ENCODE measurements around the gene TNFRSF25. TPM values are rescaled to one million over a fixed set of nuclear protein-coding genes. Genes with fewer than 3 reads are reported as not detected.
"Not testable (repeated sequence)": the region's sequence is repeated elsewhere in the genome, so short reads cannot be mapped to it uniquely, and the experiment has no call there.

TNFRSF25 gene
- total RNA-seq, 1 experiment from 2014 or later: 27.6 TPM

- intact Hi-C loops (cut with micrococcal nuclease): no loop called here
- POLR2A ChIA-PET: no interaction called here
- BruUV-seq (replicated peaks): no TSS peak
- H3K9me3 Mint-ChIP-seq (ENCODE audit: unreplicated experiment): no peaks in the 10 kb centered on the region
- peaks cover 6% of the 10 kb centered on the region for H3K36me3 Mint-ChIP-seq (ENCODE audit: insufficient read depth, unreplicated experiment)
- no peak overlapping the region for H3K4me3 Mint-ChIP-seq (ENCODE audit: unreplicated experiment)
- CTCF ChIA-PET: interaction anchor here (0.8 to 1.7 kb wide), 2 partner anchors 17 to 40 kb away, joined by 4 to 6 read pairs; no protein-coding TSS in a partner anchor
- no peak for TF ChIP-seq CTCF (IDR thresholded peaks at IDR 0.05; ENCODE audit: unreplicated experiment)
- no peak for DNase-seq (ENCODE audit: unreplicated experiment)
- no peaks in the 10 kb centered on the region for H3K4me1 Mint-ChIP-seq (ENCODE audit: insufficient read depth, unreplicated experiment)
- H3K27me3 Mint-ChIP-seq (ENCODE audit: insufficient read depth, unreplicated experiment): peaks cover 26% of the 10 kb centered on the region
- no peak overlapping the region for H3K27ac Mint-ChIP-seq (ENCODE audit: low read depth, unreplicated experiment)
Measured at GRCh38 chr1:6454856-6455751, 10.9 kb downstream of the TNFRSF25 start.

DNA sequence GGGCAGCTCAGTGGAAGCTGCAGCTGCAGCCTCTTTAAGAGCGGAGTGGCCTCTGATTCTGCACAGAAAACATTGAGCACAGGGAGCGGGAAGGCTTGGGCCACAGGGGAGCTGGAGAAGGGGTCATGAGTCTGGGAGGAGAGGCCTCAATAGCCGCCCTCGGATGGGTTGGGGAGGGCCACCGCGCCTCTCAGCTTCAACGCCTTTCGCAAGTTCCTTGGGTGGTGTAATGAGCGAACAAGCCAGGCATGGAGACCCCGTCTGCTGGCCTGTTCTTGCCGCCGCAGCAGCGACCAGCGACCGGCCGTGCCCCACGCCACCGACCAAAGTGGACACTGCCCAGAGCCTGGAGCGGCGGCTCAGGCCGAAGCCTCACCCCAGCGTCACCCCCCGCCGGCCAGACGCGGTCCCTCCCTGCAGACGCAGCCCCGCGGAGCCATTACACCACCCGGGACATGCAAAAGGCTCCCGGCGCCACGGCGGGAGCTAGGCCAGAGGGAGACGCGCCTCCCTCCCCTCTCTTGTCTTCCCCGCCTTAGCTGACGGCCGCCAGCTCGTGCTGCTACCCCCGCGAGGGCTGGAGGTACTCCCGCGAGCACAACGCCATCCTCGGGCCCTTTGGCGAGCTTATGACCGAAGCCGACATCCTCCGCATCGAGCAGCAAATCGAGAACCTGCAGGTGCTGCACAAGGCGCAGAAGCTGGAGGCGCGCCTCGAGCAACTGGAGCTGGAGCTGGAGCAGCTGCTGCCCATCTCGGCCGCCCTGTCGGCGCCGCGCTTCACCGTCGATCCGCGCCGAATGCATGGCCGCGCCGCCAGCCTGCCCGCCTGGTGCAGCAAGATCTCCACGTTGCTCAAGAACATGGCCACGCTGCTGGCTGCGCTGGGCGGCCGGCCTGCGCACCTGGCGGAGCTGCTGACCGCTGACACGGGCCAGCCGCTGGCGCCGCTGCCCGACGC is 11.8 kb downstream of the TNFRSF25 start:
- H3K36me3 Mint-ChIP-seq (ENCODE audit: insufficient read depth, unreplicated experiment); intact Hi-C loops (cut with micrococcal nuclease); H3K4me1 Mint-ChIP-seq (ENCODE audit: insufficient read depth, unreplicated experiment); H3K4me3 Mint-ChIP-seq (ENCODE audit: unreplicated experiment); H3K9me3 Mint-ChIP-seq (ENCODE audit: unreplicated experiment); BruUV-seq (replicated peaks); DNase-seq (ENCODE audit: unreplicated experiment); POLR2A ChIA-PET; H3K27ac Mint-ChIP-seq (ENCODE audit: low read depth, unreplicated experiment): not testable (repeated sequence)
- CTCF ChIA-PET: interaction anchor here (0.7 to 1.7 kb wide), 3 partner anchors 16 to 39 kb away, joined by 3 to 6 read pairs (median 4); no protein-coding TSS in a partner anchor
- H3K27me3 Mint-ChIP-seq (ENCODE audit: insufficient read depth, unreplicated experiment): peaks cover 35% of the 10 kb centered on the region

DNA sequence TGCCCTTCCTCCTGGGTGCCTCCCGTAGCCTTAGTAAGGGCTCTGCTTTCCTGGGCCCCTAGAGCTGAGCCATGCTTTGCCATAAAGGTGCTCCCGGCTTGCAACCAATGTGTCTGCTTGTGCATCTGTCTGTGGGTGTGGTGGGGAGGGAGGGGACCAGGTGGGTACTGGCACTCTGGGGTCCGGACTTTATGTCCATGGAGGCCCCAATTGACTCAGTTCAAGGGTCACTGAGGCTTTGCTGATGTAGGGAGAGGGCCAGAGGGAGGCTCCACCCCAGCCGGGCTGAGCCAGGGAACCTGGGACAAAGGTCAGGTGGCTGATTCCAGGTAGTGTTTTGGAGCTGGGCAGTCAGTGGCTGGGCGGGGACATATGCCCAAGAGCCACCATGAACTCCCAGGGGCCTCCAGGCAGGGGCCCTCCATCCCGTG is 15.0 kb downstream of the TNFRSF25 start:
- ChIA-PET POLR2A (no interaction called here), CTCF (no interaction called here)
- no peak overlapping the region for H3K27ac Mint-ChIP-seq (ENCODE audit: low read depth, unreplicated experiment)

GRCh38 chr1:6450486-6450885 is 15.5 kb downstream of the TNFRSF25 start:
- H3K4me1 Mint-ChIP-seq (ENCODE audit: insufficient read depth, unreplicated experiment); intact Hi-C loops (cut with micrococcal nuclease); DNase-seq (ENCODE audit: unreplicated experiment); POLR2A ChIA-PET; BruUV-seq (replicated peaks); H3K9me3 Mint-ChIP-seq (ENCODE audit: unreplicated experiment); H3K36me3 Mint-ChIP-seq (ENCODE audit: insufficient read depth, unreplicated experiment); H3K27ac Mint-ChIP-seq (ENCODE audit: low read depth, unreplicated experiment); H3K4me3 Mint-ChIP-seq (ENCODE audit: unreplicated experiment); CTCF ChIA-PET: not testable (repeated sequence)
- peaks cover 39% of the 10 kb centered on the region for H3K27me3 Mint-ChIP-seq (ENCODE audit: insufficient read depth, unreplicated experiment)

More for the DNA sequence above, 15.0 kb downstream of the TNFRSF25 start:
- no peak for DNase-seq (ENCODE audit: unreplicated experiment)
- no peaks in the 10 kb centered on the region for H3K36me3 Mint-ChIP-seq (ENCODE audit: insufficient read depth, unreplicated experiment)
- H3K4me1 Mint-ChIP-seq (ENCODE audit: insufficient read depth, unreplicated experiment): no peaks in the 10 kb centered on the region
- no peaks in the 10 kb centered on the region for H3K9me3 Mint-ChIP-seq (ENCODE audit: unreplicated experiment)
- peaks cover 39% of the 10 kb centered on the region for H3K27me3 Mint-ChIP-seq (ENCODE audit: insufficient read depth, unreplicated experiment)
- intact Hi-C loops (cut with micrococcal nuclease): no loop called here
- BruUV-seq (replicated peaks): no TSS peak
- no peak for TF ChIP-seq CTCF (IDR thresholded peaks at IDR 0.05; ENCODE audit: unreplicated experiment)
- no peak overlapping the region for H3K4me3 Mint-ChIP-seq (ENCODE audit: unreplicated experiment)
